Retinal pigment epithelial cell (primary cell): ENCODE measurements around the gene MAPK6.

Experiments
- DNase-seq: peaks from one replicate; pipeline ENCODE4 v3.0.0-alpha.2; 2010; ENCODE audit warnings: low read depth
- H3K4me3 ChIP-seq: 2 replicates; pipeline ENCODE4 v1.5.1; 2011; ENCODE audit warnings: mild to moderate bottlenecking, low read length, control low read depth, moderate library complexity
- CTCF ChIP-seq: conservative IDR thresholded peaks from 2 replicates; pipeline ENCODE4 v1.5.1; 2011; ENCODE audit warnings: low read depth, low read length, control low read depth, inconsistent platforms

MAPK6 gene

GRCh38 chr15:52101542-52102323, 82.7 kb downstream of the MAPK6 start:
- H3K4me3 ChIP-seq, result no peak overlapping the region
- TF ChIP-seq CTCF, result no peak
- DNase-seq, result no peak

GRCh38 chr15:52102463-52102862, 83.4 kb downstream of the MAPK6 start:
- H3K4me3 ChIP-seq, result no peak overlapping the region
- TF ChIP-seq CTCF, result no peak
- peak; percentile 85 for DNase-seq

- H3K4me3 ChIP-seq, result no peak overlapping the region
- TF ChIP-seq CTCF, result no peak
- peak; percentile 97 for DNase-seq
Measured at GRCh38 chr15:52103217-52104207, 84.5 kb downstream of the MAPK6 start.

- no peak for TF ChIP-seq CTCF
Measured at GRCh38 chr15:52104532-52105004, 85.5 kb downstream of the MAPK6 start.

GRCh38 chr15:52105846-52106245, 86.8 kb downstream of the MAPK6 start:
- no peak for DNase-seq
- no peak overlapping the region for H3K4me3 ChIP-seq
- no peak for TF ChIP-seq CTCF

More at GRCh38 chr15:52104532-52105004, 85.5 kb downstream of the MAPK6 start:
- no peak for DNase-seq
- H3K4me3 ChIP-seq, result no peak overlapping the region

- TF ChIP-seq CTCF, result no peak
- no peak overlapping the region for H3K4me3 ChIP-seq
- no peak for DNase-seq
Measured at GRCh38 chr15:52106641-52107040, 87.6 kb downstream of the MAPK6 start.
